Brain microvascular endothelial cell (primary cell): ENCODE measurements around the gene NR2E3.

Experiments used
- DNase-seq: peaks from one replicate; pipeline ENCODE4 v3.0.0-alpha.2; 2020
- H3K27ac ChIP-seq: fragments of 250-450 bp; sonication (Bioruptor Pico); 2 replicates; pipeline ENCODE4 v1.5.1; 2020; ENCODE audit warnings: mild to moderate bottlenecking, moderate library complexity
- H3K27me3 ChIP-seq: fragments of 250-450 bp; sonication (Bioruptor Pico); replicated peaks from 2 replicates; pipeline ENCODE4 v1.5.1; 2020; ENCODE audit warnings: mild to moderate bottlenecking
- H3K36me3 ChIP-seq: fragments of 250-450 bp; sonication (Bioruptor Pico); replicated peaks from 2 replicates; pipeline ENCODE4 v1.5.1; 2020; ENCODE audit warnings: mild to moderate bottlenecking
- H3K4me3 ChIP-seq: 2 replicates; pipeline ENCODE4 v1.5.1; 2011; ENCODE audit warnings: low read depth, mild to moderate bottlenecking, control low read depth, low read length, moderate library complexity
- in situ Hi-C: cut with HindIII; loops from 2 replicates; pipeline ENCODE4 v1.10.0; 2017; ENCODE audit warnings: low sequenced_read_pairs, low pct_ligation_motif_present
- TF ChIP-seq, protein P1 (sequence below): IDR thresholded peaks from 2 replicates; pipeline ENCODE4 v1.5.1; 2011; ENCODE audit warnings: low read depth, mild to moderate bottlenecking, moderate library complexity, low read length, control low read depth, inconsistent platforms; ENCODE audit errors: missing control alignments

The NR2E3 gene

DNA sequence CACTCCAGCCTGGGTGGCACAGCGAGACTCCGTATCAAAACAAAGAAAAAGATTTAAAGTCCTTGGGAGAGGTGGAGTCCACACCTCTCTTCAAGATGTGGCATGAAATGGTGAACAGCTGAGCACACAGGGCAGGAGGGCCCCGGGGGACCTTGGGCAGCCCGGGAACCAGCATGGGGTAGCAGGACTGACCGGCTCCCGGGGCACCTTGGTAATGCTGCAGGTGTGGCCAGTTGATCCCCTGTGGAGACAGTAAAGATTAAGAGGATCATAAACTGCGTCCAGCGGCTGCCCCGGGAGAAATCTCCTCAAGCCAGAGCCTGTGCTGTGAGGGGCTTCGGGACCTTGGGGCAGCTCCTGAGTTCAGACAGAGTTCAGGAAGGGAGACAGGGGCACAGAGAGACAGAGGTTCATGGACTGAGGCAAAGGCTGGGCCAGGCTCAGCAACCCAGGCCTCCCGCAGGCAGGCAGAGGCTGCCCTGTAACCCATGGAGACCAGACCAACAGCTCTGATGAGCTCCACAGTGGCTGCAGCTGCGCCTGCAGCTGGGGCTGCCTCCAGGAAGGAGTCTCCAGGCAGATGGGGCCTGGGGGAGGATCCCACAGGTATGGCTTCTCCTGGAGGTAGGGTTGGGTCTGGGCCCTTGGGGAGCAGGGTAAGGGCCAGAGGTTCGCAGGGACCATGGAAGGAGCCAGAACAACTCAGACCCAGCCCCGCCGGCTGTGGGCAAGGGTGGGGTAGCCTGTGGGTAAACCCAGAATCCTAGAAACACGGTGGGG, at the start of gene NR2E3:
Gene NR2E3, plus strand, starts transcription at position 299 of the 780 bp plus-strand sequence. Its CDS starts 190 bp downstream, at position 489.
- TF ChIP-seq, protein P1, sequence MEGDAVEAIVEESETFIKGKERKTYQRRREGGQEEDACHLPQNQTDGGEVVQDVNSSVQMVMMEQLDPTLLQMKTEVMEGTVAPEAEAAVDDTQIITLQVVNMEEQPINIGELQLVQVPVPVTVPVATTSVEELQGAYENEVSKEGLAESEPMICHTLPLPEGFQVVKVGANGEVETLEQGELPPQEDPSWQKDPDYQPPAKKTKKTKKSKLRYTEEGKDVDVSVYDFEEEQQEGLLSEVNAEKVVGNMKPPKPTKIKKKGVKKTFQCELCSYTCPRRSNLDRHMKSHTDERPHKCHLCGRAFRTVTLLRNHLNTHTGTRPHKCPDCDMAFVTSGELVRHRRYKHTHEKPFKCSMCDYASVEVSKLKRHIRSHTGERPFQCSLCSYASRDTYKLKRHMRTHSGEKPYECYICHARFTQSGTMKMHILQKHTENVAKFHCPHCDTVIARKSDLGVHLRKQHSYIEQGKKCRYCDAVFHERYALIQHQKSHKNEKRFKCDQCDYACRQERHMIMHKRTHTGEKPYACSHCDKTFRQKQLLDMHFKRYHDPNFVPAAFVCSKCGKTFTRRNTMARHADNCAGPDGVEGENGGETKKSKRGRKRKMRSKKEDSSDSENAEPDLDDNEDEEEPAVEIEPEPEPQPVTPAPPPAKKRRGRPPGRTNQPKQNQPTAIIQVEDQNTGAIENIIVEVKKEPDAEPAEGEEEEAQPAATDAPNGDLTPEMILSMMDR: no peak
- no peak for DNase-seq
- no peak within 1 kb of the TSS for H3K27ac ChIP-seq
- H3K27me3 ChIP-seq: no peaks in the 10 kb centered on the region
- in situ Hi-C loops: no loop called here
- H3K36me3 ChIP-seq: no peaks in the 10 kb centered on the region
- H3K4me3 ChIP-seq: no peak within 1 kb of the TSS

- Histone ChIP-seq H3K36me3 (peaks cover 18% of the 10 kb centered on the region), H3K27ac (no peak overlapping the region), H3K27me3 (no peaks in the 10 kb centered on the region), H3K4me3 (no peak overlapping the region)
- in situ Hi-C loops: no loop called here
- TF ChIP-seq, protein P1: no peak
- no peak for DNase-seq
Observed at GRCh38 chr15:71760852-71761251, 49.5 kb upstream of the NR2E3 start.

DNA sequence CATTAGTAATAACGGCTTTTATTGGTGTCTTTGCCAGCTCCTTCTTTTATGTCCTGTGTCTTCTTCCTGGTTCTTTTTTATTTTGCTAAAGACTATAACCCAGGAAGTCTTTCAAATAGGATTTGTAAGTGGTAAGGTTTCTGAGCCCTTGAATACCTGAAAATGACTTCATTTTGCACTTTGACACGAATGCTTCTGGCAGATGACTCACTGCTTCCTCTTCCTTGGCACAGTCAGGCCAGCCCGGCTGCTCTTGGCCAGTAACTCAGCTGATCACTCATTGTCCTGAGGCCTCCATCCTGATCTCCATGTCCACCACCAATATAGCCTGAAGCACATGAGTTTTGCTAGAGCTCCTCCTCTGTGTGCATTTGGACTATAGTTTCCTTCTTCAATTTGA, 48.7 kb upstream of the NR2E3 start:
- H3K27me3 ChIP-seq: no peaks in the 10 kb centered on the region
- in situ Hi-C loops: no loop called here
- no peak overlapping the region for H3K4me3 ChIP-seq
- TF ChIP-seq, protein P1: no peak
- peak; percentile 74 for DNase-seq
- peak overlapping the region; percentile 18 for H3K27ac ChIP-seq
- peaks cover 18% of the 10 kb centered on the region for H3K36me3 ChIP-seq

DNA sequence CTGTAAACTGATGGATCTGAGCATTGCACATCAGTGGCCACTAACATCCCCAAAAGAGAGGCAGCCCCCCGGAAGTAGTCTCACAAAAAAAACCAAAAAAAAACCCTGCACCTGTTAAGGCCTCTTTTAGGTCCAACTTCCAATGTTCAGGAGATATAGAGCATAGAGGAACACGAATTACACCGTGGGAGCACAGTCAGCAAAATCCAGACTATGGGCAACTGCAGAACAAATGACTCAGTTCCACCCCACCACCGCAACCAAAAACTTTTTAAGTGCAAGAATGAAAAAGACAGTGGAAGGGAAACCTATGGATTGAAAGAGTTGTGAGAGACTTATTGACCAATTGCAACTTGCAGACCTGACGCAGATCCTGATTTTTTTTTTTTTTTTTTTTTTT, 42.2 kb upstream of the NR2E3 start:
- in situ Hi-C loops: no loop called here
- DNase-seq: no peak
- Histone ChIP-seq H3K36me3 (peaks cover 10% of the 10 kb centered on the region), H3K27ac (no peak overlapping the region), H3K4me3 (no peak overlapping the region), H3K27me3 (no peaks in the 10 kb centered on the region)
- TF ChIP-seq, protein P1: no peak

GRCh38 chr15:71773206-71773859, 37.0 kb upstream of the NR2E3 start:
- Histone ChIP-seq H3K27ac (no peak overlapping the region), H3K4me3 (no peak overlapping the region), H3K27me3 (no peaks in the 10 kb centered on the region), H3K36me3 (no peaks in the 10 kb centered on the region)
- TF ChIP-seq, protein P1: no peak
- no peak for DNase-seq
- in situ Hi-C loops: no loop called here
